C4-2B (cell line): Measurements from ENCODE around the gene DESI1.

Experiments
- CTCF ChIP-seq: fragments of 450-650 bp; conservative IDR thresholded peaks from 2 replicates; pipeline ENCODE4 v1.5.1; 2017; ENCODE audit warnings: mild to moderate bottlenecking
- ZFX ChIP-seq: fragments of 450-650 bp; IDR thresholded peaks from 2 replicates; pipeline ENCODE4 v1.6.1; 2017

- no peak for TF ChIP-seq CTCF
- no peak for TF ChIP-seq ZFX
These were observed 29.4 kb upstream of the DESI1 start for GRCh38 chr22:41650229-41650628.
